Measurements from ENCODE around the gene DSCAML1.

The DSCAML1 gene

DNA sequence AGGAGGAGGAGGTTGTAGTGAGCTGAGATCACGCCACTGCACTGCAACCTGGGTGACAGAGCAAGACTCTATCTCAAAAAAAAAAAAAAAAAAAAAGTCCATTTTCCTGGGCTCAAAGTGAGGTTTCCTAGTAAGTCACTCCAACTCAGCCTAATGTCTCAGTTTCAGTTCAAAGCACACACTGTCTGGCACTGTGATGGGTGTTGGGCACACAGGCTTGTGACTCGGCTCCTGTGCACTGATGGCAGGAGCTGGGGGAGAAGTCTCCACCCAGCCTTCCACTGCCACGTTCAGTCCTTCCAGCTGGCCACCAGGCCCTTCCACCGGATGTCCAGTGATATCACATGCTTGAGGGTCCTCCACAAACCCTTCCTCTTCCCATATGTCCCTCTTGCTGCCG, 283.4 kb downstream of the DSCAML1 start:
- no peak for DNase-seq (ENCODE audit: low spot score)
- in situ Hi-C loops (cut with MboI; ENCODE audit: low pct_unique_long_range_greater_than_20kb, low sequenced_read_pairs, unreplicated experiment) = no loop called here
- TF ChIP-seq, protein P1, sequence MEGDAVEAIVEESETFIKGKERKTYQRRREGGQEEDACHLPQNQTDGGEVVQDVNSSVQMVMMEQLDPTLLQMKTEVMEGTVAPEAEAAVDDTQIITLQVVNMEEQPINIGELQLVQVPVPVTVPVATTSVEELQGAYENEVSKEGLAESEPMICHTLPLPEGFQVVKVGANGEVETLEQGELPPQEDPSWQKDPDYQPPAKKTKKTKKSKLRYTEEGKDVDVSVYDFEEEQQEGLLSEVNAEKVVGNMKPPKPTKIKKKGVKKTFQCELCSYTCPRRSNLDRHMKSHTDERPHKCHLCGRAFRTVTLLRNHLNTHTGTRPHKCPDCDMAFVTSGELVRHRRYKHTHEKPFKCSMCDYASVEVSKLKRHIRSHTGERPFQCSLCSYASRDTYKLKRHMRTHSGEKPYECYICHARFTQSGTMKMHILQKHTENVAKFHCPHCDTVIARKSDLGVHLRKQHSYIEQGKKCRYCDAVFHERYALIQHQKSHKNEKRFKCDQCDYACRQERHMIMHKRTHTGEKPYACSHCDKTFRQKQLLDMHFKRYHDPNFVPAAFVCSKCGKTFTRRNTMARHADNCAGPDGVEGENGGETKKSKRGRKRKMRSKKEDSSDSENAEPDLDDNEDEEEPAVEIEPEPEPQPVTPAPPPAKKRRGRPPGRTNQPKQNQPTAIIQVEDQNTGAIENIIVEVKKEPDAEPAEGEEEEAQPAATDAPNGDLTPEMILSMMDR (IDR thresholded peaks at IDR 0.05; ENCODE audit: extremely low read depth, insufficient read depth, missing control alignments) = no peak

DNA sequence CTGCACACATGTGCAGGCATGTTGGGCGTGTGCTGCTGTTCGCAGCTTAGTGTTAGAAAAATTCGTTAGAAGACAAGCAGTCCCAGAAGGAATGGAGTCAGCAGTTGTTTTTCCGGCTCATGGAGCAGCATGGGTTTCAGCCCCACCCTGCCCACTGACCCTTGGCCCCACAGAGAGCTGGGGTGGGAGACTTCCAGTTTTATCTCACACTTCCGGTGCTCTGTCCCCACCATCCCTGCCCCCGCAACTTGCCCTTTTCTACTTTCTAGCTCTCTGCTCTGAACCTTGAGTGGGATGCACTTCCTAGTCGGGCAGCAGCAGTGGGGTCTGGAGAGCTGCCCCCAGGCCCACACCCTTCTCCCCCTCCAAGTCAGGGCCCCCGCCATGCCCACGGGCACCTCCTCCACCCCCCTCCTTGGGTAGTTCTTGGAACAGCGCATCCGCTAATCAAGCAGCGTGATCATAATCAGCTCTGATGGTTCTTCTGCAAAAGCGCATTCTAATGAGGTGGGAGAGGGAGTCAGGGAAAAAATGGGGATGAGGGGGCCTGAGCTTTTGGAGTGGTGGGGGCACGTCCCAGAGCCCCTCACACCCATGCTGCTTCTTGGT, 285.0 kb downstream of the DSCAML1 start:
- no peak for DNase-seq (ENCODE audit: low spot score)
- TF ChIP-seq, protein P1 (IDR thresholded peaks at IDR 0.05; ENCODE audit: extremely low read depth, insufficient read depth, missing control alignments) = no peak
- in situ Hi-C loops (cut with MboI; ENCODE audit: low pct_unique_long_range_greater_than_20kb, low sequenced_read_pairs, unreplicated experiment) = no loop called here

DNA sequence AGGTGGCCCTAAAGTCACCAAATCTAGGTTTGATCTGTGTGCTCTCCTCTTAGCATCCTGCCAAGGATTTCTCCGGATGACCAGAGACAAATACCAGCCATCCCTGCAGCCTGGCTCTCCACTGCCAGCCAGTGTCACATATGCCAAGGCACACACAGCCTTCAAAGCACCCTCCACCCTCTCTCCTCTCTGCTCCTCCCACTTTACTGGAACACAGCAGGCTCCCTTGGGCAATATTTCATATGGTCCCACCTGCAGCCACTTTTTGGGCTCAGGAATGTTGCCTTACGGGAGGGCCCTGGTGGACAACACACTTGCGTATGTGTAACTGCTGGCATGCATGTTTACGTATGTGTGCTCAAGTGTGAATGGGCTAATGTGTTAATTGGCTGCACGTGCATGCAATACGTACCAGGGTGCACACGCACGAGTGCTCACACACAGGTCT, 285.5 kb downstream of the DSCAML1 start:
- TF ChIP-seq, protein P1 (IDR thresholded peaks at IDR 0.05; ENCODE audit: extremely low read depth, insufficient read depth, missing control alignments) = no peak

DNA sequence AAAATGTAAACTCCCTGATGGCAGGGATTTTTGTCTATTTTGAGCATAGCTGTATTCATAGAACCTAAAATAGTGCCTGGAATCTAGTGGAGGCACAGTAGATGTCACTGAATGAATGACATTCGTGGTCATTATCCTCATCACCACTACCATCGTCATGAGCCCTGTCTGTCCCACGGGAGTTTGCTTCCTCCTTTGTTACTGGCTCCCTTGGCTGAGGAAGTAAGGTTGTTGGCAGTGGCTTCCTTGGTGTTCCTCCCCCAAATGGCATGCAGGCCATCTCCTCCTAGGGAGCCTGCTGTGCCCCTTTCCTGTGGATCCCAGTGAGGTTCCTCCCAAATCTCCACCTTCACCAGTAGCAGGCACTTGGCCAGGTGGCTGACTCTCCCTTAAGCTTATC, 286.4 kb downstream of the DSCAML1 start:
- TF ChIP-seq, protein P1 (IDR thresholded peaks at IDR 0.05; ENCODE audit: extremely low read depth, insufficient read depth, missing control alignments) = no peak
- no peak for DNase-seq (ENCODE audit: low spot score)
- in situ Hi-C loops (cut with MboI; ENCODE audit: low pct_unique_long_range_greater_than_20kb, low sequenced_read_pairs, unreplicated experiment) = no loop called here

More for the DNA sequence above, 285.5 kb downstream of the DSCAML1 start:
- DNase-seq (ENCODE audit: low spot score) = no peak
- in situ Hi-C loops (cut with MboI; ENCODE audit: low pct_unique_long_range_greater_than_20kb, low sequenced_read_pairs, unreplicated experiment) = no loop called here

DNA sequence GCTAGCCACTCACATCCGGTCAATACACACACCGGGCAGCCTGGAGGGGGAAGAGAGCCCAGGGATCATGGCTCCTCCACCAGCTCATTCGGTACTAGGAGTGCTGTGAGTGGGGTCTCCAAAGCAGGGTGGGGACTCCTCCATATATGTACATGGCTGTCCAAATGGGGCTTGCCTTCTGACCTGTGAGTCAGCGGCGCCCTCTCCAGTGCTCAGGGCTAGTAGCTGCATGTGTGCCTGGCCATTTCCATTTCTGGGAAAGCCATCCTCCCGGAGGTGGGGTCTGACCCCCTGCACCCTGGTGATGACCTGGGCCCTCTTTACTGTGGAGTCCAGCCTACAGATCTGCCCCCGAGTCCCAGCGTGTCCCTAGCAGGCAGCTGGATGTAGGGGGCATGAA, 287.5 kb downstream of the DSCAML1 start:
- TF ChIP-seq, protein P1 (IDR thresholded peaks at IDR 0.05; ENCODE audit: extremely low read depth, insufficient read depth, missing control alignments) = no peak
- no peak for DNase-seq (ENCODE audit: low spot score)
- in situ Hi-C loops (cut with MboI; ENCODE audit: low pct_unique_long_range_greater_than_20kb, low sequenced_read_pairs, unreplicated experiment) = no loop called here

DNA sequence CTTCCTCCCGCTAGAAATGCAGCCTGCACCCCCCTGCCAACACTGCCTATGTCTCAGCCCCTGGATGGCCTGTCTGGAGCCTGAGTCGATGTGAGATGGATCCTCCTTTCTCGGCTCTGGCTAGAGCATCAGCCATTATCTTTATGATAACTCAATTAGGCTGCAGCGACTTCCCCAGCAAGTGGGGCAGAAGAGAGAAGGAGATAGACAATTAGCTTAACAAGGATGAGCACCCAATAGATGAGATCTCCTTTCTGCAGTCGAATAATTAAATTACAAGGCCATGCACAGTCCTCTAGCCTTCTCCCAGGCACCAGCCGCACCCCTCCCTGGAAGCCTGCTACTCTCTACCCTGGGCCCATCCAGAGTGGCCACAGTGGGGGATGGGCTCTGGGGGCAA, 290.0 kb downstream of the DSCAML1 start:
- DNase-seq (ENCODE audit: low spot score) = no peak
- TF ChIP-seq, protein P1 (IDR thresholded peaks at IDR 0.05; ENCODE audit: extremely low read depth, insufficient read depth, missing control alignments) = no peak
- in situ Hi-C loops (cut with MboI; ENCODE audit: low pct_unique_long_range_greater_than_20kb, low sequenced_read_pairs, unreplicated experiment) = no loop called here
